Stimulated activated CD4-positive, alpha-beta T cell treated with anti-CD3 and anti-CD28 coated beads, Interleukin-15, amount 100 ng/mL, for 48 hours (primary cell): ENCODE measurements around the gene SDHB.

ENCODE experiments used
- DNase-seq, 2 donors: peaks; one replicate each; pipeline ENCODE4 v3.0.0-alpha.2; 2020; ENCODE audit warnings: low read depth in 2 of 2

SDHB gene

DNA sequence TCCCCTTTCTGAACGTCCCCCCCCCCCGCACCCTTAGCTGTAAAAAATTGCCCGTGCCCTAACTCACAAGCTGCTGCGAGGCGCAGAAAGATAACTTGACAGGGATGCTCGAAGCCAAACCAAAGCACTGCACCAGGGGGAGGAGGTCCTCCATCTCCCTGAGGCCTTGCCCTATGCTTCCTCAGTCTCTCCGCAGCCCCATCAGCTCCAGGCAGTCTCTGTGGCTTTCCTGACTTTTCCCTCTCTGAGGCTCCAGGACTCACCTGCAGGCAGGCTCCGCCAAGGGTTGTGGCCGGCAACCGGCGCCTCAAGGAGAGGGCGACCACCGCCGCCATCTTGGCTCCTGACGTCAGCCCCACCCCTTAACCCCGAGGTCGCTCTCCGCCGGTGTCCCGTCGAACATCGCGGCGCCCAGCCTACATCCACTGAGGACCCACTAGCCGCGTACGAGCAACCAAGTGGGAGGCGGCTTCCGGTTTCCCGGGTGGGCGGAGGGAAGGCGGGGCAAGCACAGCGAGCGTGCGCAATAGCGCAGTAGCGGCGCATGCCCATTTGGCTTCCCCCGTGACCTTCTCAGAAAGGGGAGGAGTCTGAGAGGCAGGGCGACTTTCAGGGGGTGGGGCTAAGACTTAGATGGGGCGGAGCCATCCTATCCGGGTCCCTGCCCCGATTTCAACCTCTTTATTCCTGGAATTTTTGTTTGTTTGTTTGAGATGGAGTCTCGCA lies at the start of gene SDHB:
Gene SDHB, minus strand, starts transcription at position 348 of the 726 bp plus-strand sequence. Its CDS starts 13 bp downstream, at position 335.
- DNase-seq, result peak; percentile 99

GRCh38 chr1:17102232-17102631 lies 48.4 kb upstream of the SDHB start:
- DNase-seq, result no peak

DNA sequence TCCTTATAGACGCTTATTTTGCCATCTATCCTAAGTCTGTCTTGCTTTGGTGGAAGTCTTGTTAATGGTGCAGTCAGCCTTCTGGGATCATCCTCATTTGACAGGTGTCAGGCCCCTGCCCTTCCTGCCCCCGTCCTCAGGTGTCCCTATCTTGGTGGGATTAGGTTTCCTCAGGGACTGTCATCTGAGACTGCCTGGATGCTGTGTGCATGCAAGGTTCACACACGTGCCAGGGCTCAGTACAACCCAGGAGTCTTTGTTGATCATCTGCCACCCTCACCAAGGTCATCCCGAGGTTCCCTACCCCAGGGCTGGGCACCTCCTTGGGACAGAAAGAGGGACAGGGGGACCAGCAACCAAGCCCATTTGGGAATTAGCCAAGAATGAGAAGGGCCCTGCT lies 47.4 kb upstream of the SDHB start:
- DNase-seq, result no peak

DNA sequence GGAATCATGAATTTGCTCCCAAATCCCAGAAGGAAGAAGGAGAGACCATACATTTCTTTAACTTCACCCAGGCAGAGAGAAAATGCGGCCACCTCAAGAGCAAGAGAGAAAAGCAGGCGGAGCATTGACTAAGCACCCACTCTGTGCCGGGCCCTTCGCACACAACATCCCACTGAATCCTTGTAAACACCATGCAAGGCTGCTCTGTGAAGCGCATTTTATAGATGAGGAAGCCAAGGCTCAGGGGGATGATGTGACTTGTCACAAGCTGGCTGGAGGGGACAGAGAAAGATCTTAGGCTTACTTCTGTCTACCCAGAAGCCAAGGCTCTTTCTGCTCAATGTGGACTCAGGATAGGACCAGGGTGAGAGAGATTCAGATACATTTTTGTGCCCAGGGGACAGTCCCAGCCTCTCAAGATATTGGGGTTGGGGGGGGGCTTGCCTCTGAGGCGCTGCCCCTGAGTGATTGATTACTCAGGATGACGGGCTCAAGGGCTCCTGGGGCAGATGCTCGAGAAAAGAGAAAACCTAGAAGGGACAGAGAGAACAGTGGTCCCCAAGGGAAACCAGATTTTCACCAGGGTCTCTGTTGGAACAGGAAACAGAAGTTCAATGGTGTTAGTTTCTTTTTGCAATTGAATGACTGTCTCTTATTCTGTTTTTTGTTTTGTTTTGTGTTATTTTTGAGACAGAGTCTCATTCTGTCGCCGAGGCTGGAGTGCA lies 45.9 kb upstream of the SDHB start:
- no peak for DNase-seq

DNA sequence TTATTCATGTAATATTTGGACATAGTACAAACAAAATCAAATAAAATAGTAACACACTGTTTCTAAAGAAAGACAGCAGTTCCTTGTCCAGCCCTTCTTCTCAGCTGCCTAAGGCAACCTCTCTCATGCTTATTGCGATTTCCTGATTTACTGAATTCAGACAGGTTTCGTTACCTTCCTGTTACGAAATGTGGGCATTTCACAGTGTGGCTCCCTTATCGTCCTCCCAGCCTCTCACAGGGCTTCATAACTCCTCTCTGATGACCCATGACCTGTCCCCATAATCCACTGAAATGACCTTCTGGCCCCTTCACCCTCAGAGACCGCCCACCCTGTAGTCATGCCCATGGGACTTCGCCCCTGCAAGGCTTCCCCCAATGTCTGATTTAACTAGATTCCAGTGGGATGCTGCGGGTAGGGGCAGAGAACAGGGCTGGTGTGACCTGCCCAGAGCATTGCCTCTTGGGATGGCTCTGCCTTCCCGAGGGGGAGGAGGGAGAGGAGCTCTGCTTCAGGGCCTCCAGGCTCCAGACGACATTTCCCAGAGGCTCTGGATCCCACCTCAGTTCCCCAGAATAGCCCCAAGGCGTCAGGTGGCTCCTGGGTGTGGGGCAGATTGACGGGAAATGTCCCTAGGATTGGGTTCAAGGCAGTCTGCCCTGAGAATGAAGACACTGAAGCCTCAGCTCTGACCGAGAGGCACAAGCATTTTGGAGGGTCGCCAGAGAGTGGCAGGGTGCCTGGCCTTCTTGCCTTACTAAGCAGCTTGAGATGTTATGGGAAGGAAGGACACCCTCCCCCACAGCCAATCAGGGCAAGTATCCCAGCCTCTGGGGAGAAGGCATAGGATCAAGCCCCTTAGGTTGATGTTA lies 44.9 kb upstream of the SDHB start:
- no peak for DNase-seq

- no peak for DNase-seq
These were observed 44.0 kb upstream of the SDHB start for GRCh38 chr1:17097787-17098186.

GRCh38 chr1:17097147-17097546 lies 43.3 kb upstream of the SDHB start:
- DNase-seq, result no peak

GRCh38 chr1:17096584-17096983 lies 42.8 kb upstream of the SDHB start:
- no peak for DNase-seq

DNA sequence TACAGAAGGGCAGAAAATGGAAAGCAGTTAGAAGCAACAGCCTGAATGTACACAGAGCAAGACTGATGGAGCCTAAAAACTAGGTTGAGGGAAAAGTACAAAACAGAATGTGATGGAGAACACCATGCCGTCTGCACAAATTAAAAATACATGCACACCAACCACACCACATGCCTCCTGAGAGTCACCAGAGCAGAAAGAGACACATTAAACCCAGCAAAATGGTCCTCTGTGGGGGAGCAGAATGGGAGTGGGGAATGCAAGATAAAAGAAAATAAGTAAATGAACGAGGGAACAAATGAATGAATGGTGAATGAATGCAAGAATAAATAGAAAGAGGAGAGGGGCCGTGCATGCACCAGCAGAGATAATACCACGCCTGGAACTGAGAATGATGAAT lies 41.3 kb upstream of the SDHB start:
- no peak for DNase-seq

DNA sequence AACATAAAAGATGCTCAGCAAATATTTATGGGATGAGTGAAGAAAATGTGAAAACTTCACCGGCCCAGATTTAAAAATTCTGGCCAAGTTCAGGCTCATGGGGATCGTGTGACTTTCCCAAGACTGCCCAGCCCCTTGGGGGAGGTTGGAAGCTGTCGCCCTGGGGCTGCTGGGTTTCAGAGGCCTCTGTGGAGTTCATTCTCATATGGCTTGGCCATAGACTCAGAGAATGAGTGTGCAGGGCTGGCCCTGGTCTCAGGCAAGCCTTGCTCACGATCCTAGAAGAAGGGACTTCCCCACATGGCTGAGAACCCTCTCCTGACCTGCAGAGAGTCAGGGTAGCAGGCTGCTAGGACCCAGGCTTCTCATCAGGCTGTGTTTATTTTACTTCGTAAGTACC lies 40.8 kb upstream of the SDHB start:
- DNase-seq, result no peak

- no peak for DNase-seq
These were observed 40.1 kb upstream of the SDHB start for GRCh38 chr1:17093822-17094393.

GRCh38 chr1:17091252-17091651 lies 37.4 kb upstream of the SDHB start:
- no peak for DNase-seq

DNA sequence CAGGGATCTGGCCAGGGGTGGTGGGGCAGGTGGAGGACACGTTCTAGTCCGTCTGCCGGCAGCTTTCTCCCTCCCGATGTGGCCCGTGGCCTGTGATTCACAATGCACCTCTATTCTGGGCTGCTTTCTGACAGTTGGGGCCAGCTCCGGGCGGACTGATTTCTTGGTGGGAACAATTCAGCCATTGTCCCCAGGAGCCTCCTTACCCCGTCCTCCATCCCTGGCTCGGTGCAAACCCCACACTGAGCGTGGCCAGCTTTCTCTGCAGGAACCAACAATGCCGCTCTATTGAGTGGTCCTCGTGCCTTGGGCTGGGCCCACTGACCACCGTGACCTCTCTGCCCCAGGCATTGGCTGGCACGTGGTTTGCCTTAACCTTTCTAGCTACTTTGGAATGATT lies 35.7 kb upstream of the SDHB start:
- DNase-seq, result no peak

DNA sequence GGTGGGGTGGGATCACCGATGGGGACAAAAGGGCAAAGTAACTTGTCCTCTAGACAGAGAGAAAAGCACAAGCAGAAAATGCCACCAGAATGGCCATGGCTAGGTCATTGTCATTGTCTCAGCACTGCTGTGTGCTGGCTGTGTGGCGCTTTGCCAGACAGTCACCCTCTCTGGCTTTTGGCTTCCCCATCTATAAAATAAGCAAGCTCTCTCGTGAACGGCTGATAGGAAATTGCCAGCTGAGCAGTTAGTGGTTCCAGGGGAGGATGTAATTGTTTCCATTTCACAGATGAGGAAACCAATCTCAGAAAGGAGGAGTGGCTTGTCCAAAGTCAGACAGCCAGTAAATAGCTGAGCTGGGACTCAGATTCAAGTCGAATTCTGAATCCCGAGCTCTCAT lies 32.9 kb upstream of the SDHB start:
- DNase-seq, result no peak

DNA sequence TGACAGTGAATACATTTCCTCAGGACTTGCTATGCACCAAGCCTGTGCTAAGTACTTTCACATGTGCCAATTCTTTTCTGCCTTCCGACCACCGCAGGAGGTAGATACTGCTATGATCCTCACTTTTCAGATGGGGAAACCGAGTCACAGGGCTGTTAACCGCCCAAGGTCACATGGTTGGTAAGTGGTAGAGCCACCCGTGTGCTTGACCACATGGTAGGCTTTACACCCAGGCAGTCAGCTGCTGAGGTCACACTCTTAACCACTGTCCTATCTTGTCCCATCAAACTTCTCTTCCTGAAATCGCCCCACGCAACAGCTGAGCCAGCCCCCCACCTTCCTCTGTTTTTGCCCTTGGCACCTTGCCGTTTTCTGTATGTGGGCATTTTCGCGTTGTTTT lies 31.0 kb upstream of the SDHB start:
- no peak for DNase-seq

- no peak for DNase-seq
These were observed 28.9 kb upstream of the SDHB start for GRCh38 chr1:17082761-17083160.

GRCh38 chr1:17081439-17081838 lies 27.6 kb upstream of the SDHB start:
- no peak for DNase-seq

DNA sequence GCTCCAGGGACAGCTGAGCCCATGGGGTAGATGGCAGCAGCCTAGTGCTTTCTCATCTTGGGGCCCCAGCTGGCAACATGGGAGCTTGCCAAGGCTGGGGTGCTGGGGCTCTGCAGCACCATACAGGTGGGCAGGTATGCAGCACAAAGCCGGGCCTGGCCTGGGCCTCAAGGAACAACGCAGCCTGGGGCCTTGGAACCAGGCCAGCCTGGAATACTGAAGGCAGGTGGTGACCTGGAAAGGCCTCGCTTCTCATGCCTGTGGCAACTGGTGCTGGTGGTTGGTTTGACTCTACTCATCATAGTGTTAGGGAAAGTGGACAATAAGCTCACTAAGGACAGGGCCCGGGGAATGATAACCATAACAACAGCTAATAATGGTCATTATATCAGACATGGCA lies 27.0 kb upstream of the SDHB start:
- DNase-seq, result no peak

DNA sequence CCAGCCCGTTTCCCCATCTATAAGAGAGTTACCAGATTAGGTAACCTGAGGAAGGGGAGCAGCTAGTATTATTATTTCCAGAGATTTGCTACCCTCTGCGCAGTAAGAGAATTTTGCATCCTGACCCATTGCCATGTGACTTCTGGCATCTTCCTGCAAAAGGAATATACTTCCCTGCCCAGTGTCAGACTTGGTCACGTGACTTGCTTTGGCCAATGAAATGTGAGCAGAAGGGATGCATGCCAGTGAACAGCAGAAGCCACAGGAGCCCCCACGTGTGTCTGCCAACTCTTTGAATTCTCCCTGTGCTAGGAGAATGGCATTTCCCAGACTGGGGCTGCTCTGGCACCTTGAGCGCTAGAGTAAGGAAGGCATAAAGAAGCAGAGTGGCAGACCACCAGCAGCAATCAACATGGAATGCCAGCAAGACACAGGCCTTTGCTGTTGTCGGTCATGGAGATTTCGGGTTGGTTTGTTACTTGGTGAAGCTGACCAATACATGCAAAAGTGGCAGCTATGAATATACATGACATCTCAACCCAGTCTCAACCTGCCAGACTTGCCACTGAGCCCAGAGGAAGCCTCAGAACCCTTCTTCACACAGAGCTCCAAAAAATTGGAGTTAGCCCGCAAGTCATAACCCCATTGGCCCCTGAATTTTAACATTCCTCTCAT lies 26.4 kb upstream of the SDHB start:
- DNase-seq, result no peak

DNA sequence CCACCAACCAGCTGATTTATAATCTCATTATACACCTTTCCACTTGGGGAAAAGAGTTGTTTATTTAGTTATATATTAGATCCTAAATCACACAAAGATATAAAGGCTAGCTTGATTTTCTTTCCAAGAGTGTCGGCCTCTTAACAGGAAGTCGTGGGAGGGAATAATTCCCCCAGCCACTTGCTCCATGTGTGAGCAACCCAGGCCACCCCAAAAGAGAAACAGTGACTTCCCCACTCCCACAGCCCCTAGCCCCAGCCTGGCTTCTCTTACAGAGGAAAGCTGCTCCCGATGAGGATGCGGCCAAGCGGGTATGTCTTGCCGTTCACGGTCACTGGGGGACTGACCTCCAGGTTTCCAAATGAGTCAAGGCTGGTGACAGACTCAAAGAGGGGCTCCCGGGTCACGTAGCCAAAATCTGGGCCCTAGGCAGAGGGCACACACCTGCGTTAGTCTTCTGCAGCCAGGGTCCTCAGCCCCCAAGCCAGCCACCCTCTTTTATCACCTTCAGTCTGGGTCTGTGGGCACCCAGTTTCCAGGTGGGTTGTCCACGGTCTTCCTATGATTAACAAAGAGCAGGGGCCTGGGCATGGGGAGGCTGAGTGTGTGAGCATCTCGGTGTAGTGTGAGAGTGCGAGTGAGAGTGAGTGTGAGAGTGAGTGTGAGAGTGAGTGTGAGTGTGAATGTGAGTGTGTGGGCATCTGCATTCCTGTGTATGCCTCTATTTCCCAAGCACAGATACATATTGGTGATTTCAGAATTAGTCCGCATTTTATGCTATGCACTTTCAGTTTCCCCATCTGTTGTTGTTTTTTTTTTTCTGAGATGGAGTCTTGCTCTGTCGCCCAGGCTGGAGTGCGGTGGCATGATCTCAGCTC lies 25.4 kb upstream of the SDHB start:
- DNase-seq, result no peak
